Naive thymus-derived CD4-positive, alpha-beta T cell (primary cell): ENCODE measurements around the gene OSBP2. TPM values are rescaled to one million over a fixed set of nuclear protein-coding genes. Genes with fewer than 3 reads are reported as not detected.
A peak's percentile ranks its signal among the peaks of the same experiment; 100 is the strongest.

Experiments used
- ATAC-seq: fragments of 150-1000 bp; cut with Tn5 transposase; 2 replicates; pipeline ENCODE4 v1.10.0; 2021; ENCODE audit warnings: mild to moderate bottlenecking, moderate library complexity
- CTCF ChIA-PET: fragments of 350-600 bp; sonication (Branson Sonifier 250); formaldehyde crosslinking; loops from one replicate; lab custom pipeline; 2021; ENCODE audit warnings: antibody characterized with exemption; lab: Charles Lee
- POLR2A ChIA-PET: fragments of 350-600 bp; sonication (Branson Sonifier 250); formaldehyde crosslinking; loops from one replicate; lab custom pipeline; 2021; ENCODE audit warnings: antibody characterized with exemption, inconsistent platforms; lab: Charles Lee
- DNase-seq, 9 donors: peaks; one replicate each; pipeline versions ENCODE4 v3.0.0 to v3.0.0-alpha.2; 2020 to 2022; ENCODE audit warnings: mixed read lengths in 1 of 9
- H3K27ac ChIP-seq: one replicate; pipeline ENCODE4 v1.7.0; 2013; ENCODE audit warnings: mild to moderate bottlenecking, low read depth, low read length, moderate library complexity
- H3K27me3 ChIP-seq, 2 donors: one replicate each; pipeline ENCODE4 v1.7.0; 2013; ENCODE audit warnings: low read length in 2 of 2, mild to moderate bottlenecking in 2 of 2, moderate library complexity in 2 of 2; ENCODE audit not compliant: control insufficient read depth in 2 of 2, insufficient read depth in 2 of 2
- H3K36me3 ChIP-seq, 3 experiments: 1 replicate in 2 of 3; 2 replicates in 1 of 3; pipeline ENCODE4 v1.7.0; 2013; ENCODE audit warnings: low read length in 3 of 3, mild to moderate bottlenecking in 3 of 3, moderate library complexity in 1 of 3; ENCODE audit not compliant: insufficient read depth in 3 of 3, control insufficient read depth in 2 of 3
- H3K4me1 ChIP-seq, 2 donors: one replicate each; pipeline ENCODE4 v1.7.0; 2013; ENCODE audit warnings: low read length in 2 of 2, mild to moderate bottlenecking in 2 of 2, moderate library complexity in 1 of 2; ENCODE audit not compliant: control insufficient read depth in 2 of 2, insufficient read depth in 2 of 2
- H3K4me3 ChIP-seq: 2 replicates; pipeline ENCODE4 v1.7.0; 2013; ENCODE audit warnings: mild to moderate bottlenecking, low read length
- H3K9me3 ChIP-seq, 3 experiments: 1 replicate in 2 of 3; 2 replicates in 1 of 3; pipeline ENCODE4 v1.7.0; 2013; ENCODE audit warnings: low read length in 3 of 3; ENCODE audit not compliant: control insufficient read depth in 2 of 3
- H3K27ac Mint-ChIP-seq, 9 donors: one replicate each; pipeline ENCODE4 v1.8.0; 2020 to 2022; ENCODE audit warnings: mixed read lengths in 9 of 9, mild to moderate bottlenecking in 8 of 9, moderate library complexity in 5 of 9, inconsistent platforms in 2 of 9
- H3K27me3 Mint-ChIP-seq, 5 donors: one replicate each; pipeline ENCODE4 v1.8.0; 2021 to 2022; ENCODE audit warnings: mixed read lengths in 5 of 5, mild to moderate bottlenecking in 1 of 5
- H3K36me3 Mint-ChIP-seq, 5 donors: one replicate each; pipeline ENCODE4 v1.8.0; 2020 to 2022; ENCODE audit warnings: mixed read lengths in 5 of 5, mild to moderate bottlenecking in 3 of 5, inconsistent platforms in 1 of 5
- H3K4me1 Mint-ChIP-seq, 7 donors: one replicate each; pipeline ENCODE4 v1.8.0; 2020 to 2022; ENCODE audit warnings: mixed read lengths in 7 of 7, mild to moderate bottlenecking in 3 of 7, inconsistent platforms in 1 of 7
- H3K4me3 Mint-ChIP-seq, 10 donors: one replicate each; pipeline ENCODE4 v1.8.0; 2020 to 2022; ENCODE audit warnings: mild to moderate bottlenecking in 10 of 10, mixed read lengths in 10 of 10, moderate library complexity in 6 of 10, inconsistent platforms in 2 of 10
- H3K9me3 Mint-ChIP-seq, 11 donors: one replicate each; pipeline ENCODE4 v1.8.0; 2020 to 2022; ENCODE audit warnings: mixed read lengths in 11 of 11, mild to moderate bottlenecking in 4 of 11, inconsistent platforms in 1 of 11, moderate library complexity in 1 of 11
- intact Hi-C, 2 donors: fragments of 100-400 bp; cut with micrococcal nuclease; formaldehyde crosslinking; loops; one replicate each; pipeline ENCODE4 v1.15.1; 2023
- polyA plus RNA-seq, 2 donors: library from polyadenylated mRNA; unstranded; fragments of 300-500 nt; fragmentation: Illumina TruSeq; gene quantifications; one replicate each; pipeline ENCODE4 v1.2.3, GENCODE V29; 2021
- total RNA-seq, 6 experiments: library from RNA in 5 of 6; stranded (reverse) in 5 of 6; gene quantifications; 1 replicate in 5 of 6; 2 replicates in 1 of 6; pipeline ENCODE4 v1.2.3 and lab custom pipeline; 2021 to 2026

The OSBP2 gene
- total and polyA plus RNA-seq, 7 experiments from 2014 or later = 0.37 to 2.7 (median 1.8) TPM

DNA sequence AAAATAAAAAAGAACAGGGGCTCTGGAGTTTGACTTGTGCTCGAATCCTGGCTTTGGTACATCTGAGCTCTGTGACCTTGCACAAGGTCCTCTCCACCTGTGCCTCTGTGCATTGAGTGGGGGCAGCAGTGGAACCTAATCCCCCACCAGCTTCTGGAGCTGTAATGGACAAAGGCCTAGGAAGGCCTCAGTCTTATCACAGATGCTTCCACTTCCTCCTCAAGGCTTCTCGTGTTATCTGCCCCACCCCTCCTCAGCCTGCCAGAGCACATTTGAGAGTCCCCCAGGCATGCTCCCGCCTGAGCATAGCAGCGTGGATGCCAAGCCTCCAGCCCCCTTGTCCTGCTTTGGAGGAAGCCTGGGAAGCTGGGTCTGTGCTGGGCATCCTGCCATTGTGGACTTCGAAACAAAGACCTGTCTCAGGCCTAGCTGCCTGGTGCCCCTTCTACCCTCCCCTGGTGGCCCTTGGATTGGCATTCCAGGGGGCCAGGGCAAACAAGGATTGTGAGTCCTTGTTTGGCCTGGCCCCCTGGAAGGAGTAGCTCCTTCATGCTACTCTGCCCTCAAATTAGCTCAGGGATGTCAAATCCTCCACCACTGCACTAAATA lies 44.1 kb upstream of the OSBP2 start:
- H3K27me3 ChIP-seq = no peaks in the 10 kb centered on the region
- H3K36me3 ChIP-seq = no peaks in the 10 kb centered on the region
- no peak overlapping the region for H3K4me3 ChIP-seq
- Mint-ChIP-seq H3K36me3 (peaks cover 0 to 10% (median 8%) of the 10 kb centered on the region in 5 donors), H3K4me1 (peaks cover 0 to 31% (median 0%) of the 10 kb centered on the region in 7 donors), H3K4me3 (no peak overlapping the region), H3K27ac (peak overlapping the region in 1 of 9 donors; percentile 33), H3K27me3 (no peaks in the 10 kb centered on the region), H3K9me3 (no peaks in the 10 kb centered on the region)
- DNase-seq (no peak), ATAC-seq (no peak)
- ChIA-PET CTCF (interaction anchor here (0.6 to 0.9 kb wide), 2 partner anchors 15 to 229 kb away, joined by 3 read pairs; partner anchors contain the start of gene SLC35E4), POLR2A (no interaction called here)
- no peaks in the 10 kb centered on the region for H3K9me3 ChIP-seq
- intact Hi-C loops = no loop called here
- no peaks in the 10 kb centered on the region for H3K4me1 ChIP-seq
- no peak overlapping the region for H3K27ac ChIP-seq

DNA sequence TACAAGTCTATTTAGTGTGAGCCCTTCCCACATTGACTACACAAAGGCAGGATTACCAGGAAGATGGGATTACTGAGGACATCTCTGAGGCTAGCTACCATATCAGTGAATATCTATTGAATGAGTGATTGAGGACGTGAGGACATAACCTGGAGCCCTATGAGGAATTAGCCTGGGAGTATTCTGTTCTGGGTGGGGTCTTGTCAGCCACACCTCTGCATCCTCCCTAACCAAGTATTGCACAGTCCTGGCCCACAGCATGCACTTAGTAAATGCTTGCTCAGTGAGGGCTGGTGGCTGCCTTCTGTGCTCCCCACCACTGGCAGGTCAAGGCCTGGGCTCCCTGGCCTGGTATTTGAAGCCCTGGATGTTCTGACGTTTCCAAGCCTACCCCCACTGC lies 41.8 kb upstream of the OSBP2 start:
- H3K27ac Mint-ChIP-seq = no peak overlapping the region
- H3K36me3 ChIP-seq = no peaks in the 10 kb centered on the region
- ChIA-PET POLR2A (no interaction called here), CTCF (no interaction called here)
- no peaks in the 10 kb centered on the region for H3K9me3 Mint-ChIP-seq
- no peaks in the 10 kb centered on the region for H3K27me3 ChIP-seq
- no peaks in the 10 kb centered on the region for H3K27me3 Mint-ChIP-seq
- no peak overlapping the region for H3K27ac ChIP-seq
- no peak overlapping the region for H3K4me3 ChIP-seq
- H3K4me1 Mint-ChIP-seq = peaks cover 0 to 29% (median 0%) of the 10 kb centered on the region in 7 donors
- ATAC-seq (no peak), DNase-seq (no peak)
- no peak overlapping the region for H3K4me3 Mint-ChIP-seq
- intact Hi-C loops = no loop called here
- H3K9me3 ChIP-seq = no peaks in the 10 kb centered on the region
- no peaks in the 10 kb centered on the region for H3K4me1 ChIP-seq
- peaks cover 0 to 11% (median 9%) of the 10 kb centered on the region in 5 donors for H3K36me3 Mint-ChIP-seq

- Histone ChIP-seq H3K9me3 (no peaks in the 10 kb centered on the region), H3K4me1 (no peaks in the 10 kb centered on the region), H3K27ac (no peak overlapping the region), H3K36me3 (no peaks in the 10 kb centered on the region), H3K27me3 (no peaks in the 10 kb centered on the region), H3K4me3 (no peak overlapping the region)
- ATAC-seq (no peak), DNase-seq (no peak)
- ChIA-PET CTCF (no interaction called here), POLR2A (no interaction called here)
- H3K27ac Mint-ChIP-seq = no peak overlapping the region
- intact Hi-C loops = no loop called here
- peaks cover 0 to 18% (median 11%) of the 10 kb centered on the region in 5 donors for H3K36me3 Mint-ChIP-seq
- no peak overlapping the region for H3K4me3 Mint-ChIP-seq
- H3K4me1 Mint-ChIP-seq = peaks cover 0 to 23% (median 0%) of the 10 kb centered on the region in 7 donors
- H3K27me3 Mint-ChIP-seq = no peaks in the 10 kb centered on the region
- H3K9me3 Mint-ChIP-seq = no peaks in the 10 kb centered on the region
These were observed 40.3 kb upstream of the OSBP2 start for GRCh38 chr22:30654361-30654760.

GRCh38 chr22:30655532-30655931 lies 39.1 kb upstream of the OSBP2 start:
- no peak overlapping the region for H3K27ac Mint-ChIP-seq
- DNase-seq (no peak), ATAC-seq (no peak)
- no peaks in the 10 kb centered on the region for H3K27me3 ChIP-seq
- H3K27me3 Mint-ChIP-seq = no peaks in the 10 kb centered on the region
- no peaks in the 10 kb centered on the region for H3K9me3 Mint-ChIP-seq
- H3K4me3 Mint-ChIP-seq = no peak overlapping the region
- H3K4me1 ChIP-seq = no peaks in the 10 kb centered on the region
- peaks cover 0 to 15% (median 7%) of the 10 kb centered on the region in 7 donors for H3K4me1 Mint-ChIP-seq
- intact Hi-C loops = no loop called here
- H3K36me3 ChIP-seq = no peaks in the 10 kb centered on the region
- H3K9me3 ChIP-seq = no peaks in the 10 kb centered on the region
- CTCF ChIA-PET = no interaction called here
- no peak overlapping the region for H3K27ac ChIP-seq
- no peak overlapping the region for H3K4me3 ChIP-seq
- POLR2A ChIA-PET = interaction anchor here (0.6 kb wide), 3 partner anchors 326 to 618 kb away, joined by 5 to 6 read pairs (median 5); no protein-coding TSS in a partner anchor
- H3K36me3 Mint-ChIP-seq = peaks cover 0 to 30% (median 19%) of the 10 kb centered on the region in 5 donors

- no peaks in the 10 kb centered on the region for H3K27me3 Mint-ChIP-seq
- ATAC-seq (no peak), DNase-seq (no peak)
- Histone ChIP-seq H3K9me3 (no peaks in the 10 kb centered on the region), H3K27me3 (no peaks in the 10 kb centered on the region), H3K36me3 (peaks cover 0 to 28% (median 0%) of the 10 kb centered on the region in 3 experiments), H3K4me1 (peaks cover 4 to 6% of the 10 kb centered on the region in 2 donors), H3K27ac (no peak overlapping the region), H3K4me3 (no peak overlapping the region)
- H3K4me3 Mint-ChIP-seq = no peak overlapping the region
- ChIA-PET POLR2A (no interaction called here), CTCF (interaction anchor here (1.9 kb wide), 1 partner anchor 27 kb away, joined by 7 read pairs; no protein-coding TSS in a partner anchor)
- peaks cover 6 to 46% (median 37%) of the 10 kb centered on the region in 5 donors for H3K36me3 Mint-ChIP-seq
- H3K9me3 Mint-ChIP-seq = no peaks in the 10 kb centered on the region
- H3K4me1 Mint-ChIP-seq = peaks cover 13 to 25% (median 18%) of the 10 kb centered on the region in 7 donors
- no peak overlapping the region for H3K27ac Mint-ChIP-seq
- intact Hi-C loops = no loop called here
These were observed 32.6 kb upstream of the OSBP2 start for GRCh38 chr22:30662040-30662439.

DNA sequence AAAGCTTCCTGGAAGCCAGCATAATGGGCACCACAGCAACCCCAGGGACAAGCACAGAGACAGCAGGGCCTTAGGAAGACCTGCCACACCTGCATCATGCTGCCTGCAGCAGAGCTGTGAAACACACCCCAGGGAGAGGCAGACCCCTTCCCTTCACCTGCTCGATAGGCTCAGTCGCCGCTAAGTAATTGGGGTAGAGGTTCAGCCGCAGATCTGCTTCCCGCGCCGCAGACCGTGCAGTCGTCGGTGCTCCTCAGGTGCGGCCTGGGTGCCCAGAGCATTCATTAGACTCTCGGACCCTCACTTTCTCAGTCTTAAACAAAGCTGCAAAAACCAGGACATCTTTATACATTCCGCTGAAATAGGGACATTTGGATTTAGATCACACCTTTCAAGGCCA lies 29.9 kb upstream of the OSBP2 start:
- ChIA-PET POLR2A (no interaction called here), CTCF (no interaction called here)
- Mint-ChIP-seq H3K36me3 (peaks cover 6 to 41% (median 28%) of the 10 kb centered on the region in 5 donors), H3K4me3 (peak overlapping the region in 1 of 10 donors; percentile 53), H3K27me3 (peaks cover 0 to 4% (median 0%) of the 10 kb centered on the region in 5 donors), H3K4me1 (peaks cover 17 to 32% (median 23%) of the 10 kb centered on the region in 7 donors), H3K27ac (peak overlapping the region in 1 of 9 donors; percentile 16), H3K9me3 (peaks cover 0 to 1% (median 0%) of the 10 kb centered on the region in 11 donors)
- Histone ChIP-seq H3K36me3 (peaks cover 0 to 31% (median 0%) of the 10 kb centered on the region in 3 experiments), H3K27ac (no peak overlapping the region), H3K4me1 (peaks cover 4 to 6% of the 10 kb centered on the region in 2 donors), H3K4me3 (no peak overlapping the region), H3K9me3 (no peaks in the 10 kb centered on the region), H3K27me3 (no peaks in the 10 kb centered on the region)
- DNase-seq (no peak), ATAC-seq (no peak)
- intact Hi-C loops = no loop called here
